C4-2B (cell line): ENCODE measurements around the gene STAP2.

Experiments
- ZFX ChIP-seq: fragments of 450-650 bp; IDR thresholded peaks from 2 replicates; pipeline ENCODE4 v1.6.1; 2017
- TF ChIP-seq, protein P1 (sequence below): fragments of 450-650 bp; conservative IDR thresholded peaks from 2 replicates; pipeline ENCODE4 v1.5.1; 2017; ENCODE audit warnings: mild to moderate bottlenecking

DNA sequence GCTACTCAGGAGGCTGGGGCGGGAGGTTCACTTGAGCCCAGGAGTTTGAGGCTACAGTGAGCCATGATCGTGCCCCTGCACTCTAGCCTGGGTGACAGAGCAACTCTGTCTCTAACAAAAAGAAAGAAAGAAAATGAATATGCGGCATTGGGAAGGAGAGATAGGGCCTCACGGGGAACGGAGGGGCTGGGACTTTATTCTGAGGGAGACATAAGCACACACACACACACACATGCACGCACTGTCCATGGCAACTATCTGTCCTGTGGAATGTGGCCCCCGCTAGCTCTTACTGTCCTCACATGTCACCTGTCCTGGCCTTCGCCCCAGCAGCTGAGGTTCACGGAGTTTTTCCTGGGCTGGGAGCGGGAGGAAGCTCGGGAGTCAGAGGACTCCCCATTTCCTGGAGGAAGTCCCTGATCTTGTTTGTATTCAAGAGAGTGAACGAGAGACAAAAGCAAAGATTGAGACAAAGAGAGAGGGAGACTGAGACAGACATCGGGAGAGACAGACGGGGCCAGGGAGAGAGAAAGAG lies 654 bp downstream of the STAP2 start:
- TF ChIP-seq, protein P1, sequence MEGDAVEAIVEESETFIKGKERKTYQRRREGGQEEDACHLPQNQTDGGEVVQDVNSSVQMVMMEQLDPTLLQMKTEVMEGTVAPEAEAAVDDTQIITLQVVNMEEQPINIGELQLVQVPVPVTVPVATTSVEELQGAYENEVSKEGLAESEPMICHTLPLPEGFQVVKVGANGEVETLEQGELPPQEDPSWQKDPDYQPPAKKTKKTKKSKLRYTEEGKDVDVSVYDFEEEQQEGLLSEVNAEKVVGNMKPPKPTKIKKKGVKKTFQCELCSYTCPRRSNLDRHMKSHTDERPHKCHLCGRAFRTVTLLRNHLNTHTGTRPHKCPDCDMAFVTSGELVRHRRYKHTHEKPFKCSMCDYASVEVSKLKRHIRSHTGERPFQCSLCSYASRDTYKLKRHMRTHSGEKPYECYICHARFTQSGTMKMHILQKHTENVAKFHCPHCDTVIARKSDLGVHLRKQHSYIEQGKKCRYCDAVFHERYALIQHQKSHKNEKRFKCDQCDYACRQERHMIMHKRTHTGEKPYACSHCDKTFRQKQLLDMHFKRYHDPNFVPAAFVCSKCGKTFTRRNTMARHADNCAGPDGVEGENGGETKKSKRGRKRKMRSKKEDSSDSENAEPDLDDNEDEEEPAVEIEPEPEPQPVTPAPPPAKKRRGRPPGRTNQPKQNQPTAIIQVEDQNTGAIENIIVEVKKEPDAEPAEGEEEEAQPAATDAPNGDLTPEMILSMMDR: no peak
- TF ChIP-seq ZFX: no peak
